Mammary epithelial cell (primary cell): ENCODE measurements around the gene SLC6A4.

Source experiments
- CTCF ChIP-seq, 2 donors: IDR thresholded peaks in 1 of 2; conservative IDR thresholded peaks in 1 of 2; 2 replicates each; pipeline ENCODE4 v1.5.1; 2011 to 2012; ENCODE audit warnings: inconsistent platforms in 2 of 2, low read length in 2 of 2, mild to moderate bottlenecking in 2 of 2, control low read depth in 1 of 2, low read depth in 1 of 2; ENCODE audit not compliant: insufficient read depth in 1 of 2; ENCODE audit errors: extremely low read depth in 1 of 2
- EZH2 ChIP-seq: IDR thresholded peaks from 2 replicates; pipeline ENCODE4 v1.6.1; 2012; ENCODE audit warnings: low read length, inconsistent platforms, borderline replicate concordance

- no peak for TF ChIP-seq CTCF (conservative IDR thresholded peaks at IDR 0.05 in 1 of 2, IDR thresholded peaks at IDR 0.05 in 1 of 2; ENCODE audit: extremely low read depth in 1 of 2, insufficient read depth in 1 of 2, low read depth in 1 of 2, low read length in 2 of 2)
- no peak for TF ChIP-seq EZH2
Observed at GRCh38 chr17:30273373-30273772, 37.9 kb upstream of the SLC6A4 start.
